Panc1 (cell line): ENCODE measurements around the gene ELAPOR1.

Experiments used
- TF ChIP-seq, protein P1 (sequence below): fragments of 450-650 bp; IDR thresholded peaks from 2 replicates; pipeline ENCODE4 v1.5.1; 2017; ENCODE audit warnings: mild to moderate bottlenecking
- TF ChIP-seq, protein P2 (sequence below), 2 experiments: IDR thresholded peaks; 2 replicates each; pipeline ENCODE4 v1.6.1; 2011 to 2012; ENCODE audit warnings: low read depth in 2 of 2, control low read depth in 1 of 2, low read length in 1 of 2, mild to moderate bottlenecking in 1 of 2, moderate library complexity in 1 of 2; ENCODE audit not compliant: insufficient read depth in 1 of 2

DNA sequence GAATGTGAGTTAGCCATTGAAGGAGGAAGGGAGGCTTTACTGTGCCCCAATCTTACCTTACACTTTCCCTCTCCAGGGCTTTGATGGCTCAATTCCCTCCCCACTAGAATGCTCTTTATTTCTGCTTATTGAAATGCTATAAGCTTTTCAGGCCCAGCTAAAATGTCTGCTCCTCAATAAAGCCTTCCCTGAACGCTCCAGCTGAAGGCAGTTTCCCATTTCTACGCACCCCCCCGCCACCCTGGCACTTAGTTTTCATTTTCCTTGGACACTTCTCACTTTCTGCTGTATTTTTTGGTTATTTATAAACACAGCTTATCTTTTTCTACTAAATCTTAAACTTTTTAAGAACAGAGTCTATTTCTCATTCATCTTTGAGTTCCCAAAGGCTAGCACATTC, 30.4 kb upstream of the ELAPOR1 start:
- TF ChIP-seq, protein P1, sequence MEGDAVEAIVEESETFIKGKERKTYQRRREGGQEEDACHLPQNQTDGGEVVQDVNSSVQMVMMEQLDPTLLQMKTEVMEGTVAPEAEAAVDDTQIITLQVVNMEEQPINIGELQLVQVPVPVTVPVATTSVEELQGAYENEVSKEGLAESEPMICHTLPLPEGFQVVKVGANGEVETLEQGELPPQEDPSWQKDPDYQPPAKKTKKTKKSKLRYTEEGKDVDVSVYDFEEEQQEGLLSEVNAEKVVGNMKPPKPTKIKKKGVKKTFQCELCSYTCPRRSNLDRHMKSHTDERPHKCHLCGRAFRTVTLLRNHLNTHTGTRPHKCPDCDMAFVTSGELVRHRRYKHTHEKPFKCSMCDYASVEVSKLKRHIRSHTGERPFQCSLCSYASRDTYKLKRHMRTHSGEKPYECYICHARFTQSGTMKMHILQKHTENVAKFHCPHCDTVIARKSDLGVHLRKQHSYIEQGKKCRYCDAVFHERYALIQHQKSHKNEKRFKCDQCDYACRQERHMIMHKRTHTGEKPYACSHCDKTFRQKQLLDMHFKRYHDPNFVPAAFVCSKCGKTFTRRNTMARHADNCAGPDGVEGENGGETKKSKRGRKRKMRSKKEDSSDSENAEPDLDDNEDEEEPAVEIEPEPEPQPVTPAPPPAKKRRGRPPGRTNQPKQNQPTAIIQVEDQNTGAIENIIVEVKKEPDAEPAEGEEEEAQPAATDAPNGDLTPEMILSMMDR, result no peak
- TF ChIP-seq, protein P2, sequence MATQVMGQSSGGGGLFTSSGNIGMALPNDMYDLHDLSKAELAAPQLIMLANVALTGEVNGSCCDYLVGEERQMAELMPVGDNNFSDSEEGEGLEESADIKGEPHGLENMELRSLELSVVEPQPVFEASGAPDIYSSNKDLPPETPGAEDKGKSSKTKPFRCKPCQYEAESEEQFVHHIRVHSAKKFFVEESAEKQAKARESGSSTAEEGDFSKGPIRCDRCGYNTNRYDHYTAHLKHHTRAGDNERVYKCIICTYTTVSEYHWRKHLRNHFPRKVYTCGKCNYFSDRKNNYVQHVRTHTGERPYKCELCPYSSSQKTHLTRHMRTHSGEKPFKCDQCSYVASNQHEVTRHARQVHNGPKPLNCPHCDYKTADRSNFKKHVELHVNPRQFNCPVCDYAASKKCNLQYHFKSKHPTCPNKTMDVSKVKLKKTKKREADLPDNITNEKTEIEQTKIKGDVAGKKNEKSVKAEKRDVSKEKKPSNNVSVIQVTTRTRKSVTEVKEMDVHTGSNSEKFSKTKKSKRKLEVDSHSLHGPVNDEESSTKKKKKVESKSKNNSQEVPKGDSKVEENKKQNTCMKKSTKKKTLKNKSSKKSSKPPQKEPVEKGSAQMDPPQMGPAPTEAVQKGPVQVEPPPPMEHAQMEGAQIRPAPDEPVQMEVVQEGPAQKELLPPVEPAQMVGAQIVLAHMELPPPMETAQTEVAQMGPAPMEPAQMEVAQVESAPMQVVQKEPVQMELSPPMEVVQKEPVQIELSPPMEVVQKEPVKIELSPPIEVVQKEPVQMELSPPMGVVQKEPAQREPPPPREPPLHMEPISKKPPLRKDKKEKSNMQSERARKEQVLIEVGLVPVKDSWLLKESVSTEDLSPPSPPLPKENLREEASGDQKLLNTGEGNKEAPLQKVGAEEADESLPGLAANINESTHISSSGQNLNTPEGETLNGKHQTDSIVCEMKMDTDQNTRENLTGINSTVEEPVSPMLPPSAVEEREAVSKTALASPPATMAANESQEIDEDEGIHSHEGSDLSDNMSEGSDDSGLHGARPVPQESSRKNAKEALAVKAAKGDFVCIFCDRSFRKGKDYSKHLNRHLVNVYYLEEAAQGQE (IDR thresholded peaks at IDR 0.05; ENCODE audit: insufficient read depth in 1 of 2, low read depth in 2 of 2, low read length in 1 of 2), result no peak
